GM12864 (cell line): ENCODE data around the gene DCUN1D5.

Source experiments
- DNase-seq: peaks from one replicate; pipeline ENCODE4 v3.0.0-alpha.2; 2011; ENCODE audit warnings: low read depth
- H3K4me3 ChIP-seq: 2 replicates; pipeline ENCODE4 v1.5.1; 2011; ENCODE audit warnings: mild to moderate bottlenecking, low read depth, low read length, control low read depth
- TF ChIP-seq, protein P1 (sequence below): IDR thresholded peaks from 2 replicates; pipeline ENCODE4 v1.5.1; 2011; ENCODE audit warnings: low read depth, mild to moderate bottlenecking, moderate library complexity, low read length, control low read depth, inconsistent platforms; ENCODE audit errors: missing control alignments

Gene DCUN1D5

DNA sequence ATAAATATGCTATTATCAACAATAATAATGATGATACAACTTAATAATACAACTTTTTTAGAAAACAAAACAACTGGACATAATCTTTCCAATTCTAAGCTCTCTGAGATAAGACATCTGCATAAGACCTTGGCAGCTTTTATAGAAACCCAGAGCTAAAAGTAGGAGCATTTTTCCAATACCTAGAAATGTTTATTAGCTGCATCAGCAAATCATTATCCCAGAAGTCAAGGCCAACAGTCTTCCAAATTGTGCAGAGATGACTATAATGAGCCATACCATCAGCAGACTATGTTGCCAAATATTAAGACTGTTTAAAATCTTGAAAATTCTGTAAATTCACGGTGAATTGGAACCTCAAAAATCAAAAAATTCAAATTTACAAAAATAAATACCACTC, 30.3 kb downstream of the DCUN1D5 start:
- no peak for DNase-seq
- no peak overlapping the region for H3K4me3 ChIP-seq
- TF ChIP-seq, protein P1, sequence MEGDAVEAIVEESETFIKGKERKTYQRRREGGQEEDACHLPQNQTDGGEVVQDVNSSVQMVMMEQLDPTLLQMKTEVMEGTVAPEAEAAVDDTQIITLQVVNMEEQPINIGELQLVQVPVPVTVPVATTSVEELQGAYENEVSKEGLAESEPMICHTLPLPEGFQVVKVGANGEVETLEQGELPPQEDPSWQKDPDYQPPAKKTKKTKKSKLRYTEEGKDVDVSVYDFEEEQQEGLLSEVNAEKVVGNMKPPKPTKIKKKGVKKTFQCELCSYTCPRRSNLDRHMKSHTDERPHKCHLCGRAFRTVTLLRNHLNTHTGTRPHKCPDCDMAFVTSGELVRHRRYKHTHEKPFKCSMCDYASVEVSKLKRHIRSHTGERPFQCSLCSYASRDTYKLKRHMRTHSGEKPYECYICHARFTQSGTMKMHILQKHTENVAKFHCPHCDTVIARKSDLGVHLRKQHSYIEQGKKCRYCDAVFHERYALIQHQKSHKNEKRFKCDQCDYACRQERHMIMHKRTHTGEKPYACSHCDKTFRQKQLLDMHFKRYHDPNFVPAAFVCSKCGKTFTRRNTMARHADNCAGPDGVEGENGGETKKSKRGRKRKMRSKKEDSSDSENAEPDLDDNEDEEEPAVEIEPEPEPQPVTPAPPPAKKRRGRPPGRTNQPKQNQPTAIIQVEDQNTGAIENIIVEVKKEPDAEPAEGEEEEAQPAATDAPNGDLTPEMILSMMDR = no peak

DNA sequence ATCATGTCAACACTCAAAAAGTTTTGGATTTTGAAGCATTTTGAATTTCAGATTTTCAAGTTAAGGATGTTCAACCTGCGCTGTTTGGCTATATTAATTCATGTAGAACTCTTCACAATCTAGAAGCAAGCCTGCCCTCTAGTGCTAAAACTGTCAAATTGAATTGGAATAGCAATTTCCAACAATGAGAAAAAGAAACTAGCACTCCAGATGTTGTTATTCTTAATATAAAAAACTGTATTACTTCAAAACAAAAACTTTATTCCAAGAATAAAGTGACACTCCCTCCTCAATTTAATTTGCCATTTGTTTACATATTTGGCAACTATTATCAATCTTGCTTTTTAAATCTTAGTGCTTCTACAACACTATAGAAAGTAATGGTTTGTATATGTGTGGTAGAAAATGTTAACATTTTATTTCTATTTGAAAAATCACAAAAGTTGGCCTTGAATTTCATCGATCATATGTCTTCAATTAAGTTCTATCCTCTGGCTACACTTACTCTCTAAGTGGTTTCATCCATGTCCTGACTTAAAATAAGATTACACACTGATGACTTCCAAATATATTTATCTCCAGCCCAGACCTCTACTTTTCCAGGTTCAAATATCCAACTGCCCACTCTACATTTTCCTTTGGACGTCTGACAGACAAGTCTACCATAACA, 36.6 kb downstream of the DCUN1D5 start:
- TF ChIP-seq, protein P1 = peak; percentile 57
- DNase-seq = peak; percentile 10
- H3K4me3 ChIP-seq = no peak overlapping the region

DNA sequence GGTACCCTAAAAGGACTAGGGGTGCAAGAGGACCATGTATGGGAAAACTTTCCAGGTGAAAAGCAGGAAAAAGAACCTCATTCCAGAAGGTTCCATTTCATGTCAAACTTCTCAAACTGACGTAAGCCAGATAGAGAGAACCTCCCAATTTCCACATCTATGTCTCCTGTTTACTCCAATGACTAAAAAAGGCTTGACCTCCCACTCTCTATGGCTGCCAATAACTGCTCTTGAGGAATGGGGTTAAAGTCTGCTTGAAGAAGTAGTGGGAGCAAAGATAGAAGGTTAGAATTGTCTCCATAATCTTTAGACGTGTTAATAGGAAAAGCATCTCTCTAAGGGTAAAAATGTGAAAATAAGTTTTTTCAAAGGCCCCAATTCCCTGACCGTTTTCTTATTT, 38.0 kb downstream of the DCUN1D5 start:
- TF ChIP-seq, protein P1 = no peak
- DNase-seq = no peak
- no peak overlapping the region for H3K4me3 ChIP-seq

DNA sequence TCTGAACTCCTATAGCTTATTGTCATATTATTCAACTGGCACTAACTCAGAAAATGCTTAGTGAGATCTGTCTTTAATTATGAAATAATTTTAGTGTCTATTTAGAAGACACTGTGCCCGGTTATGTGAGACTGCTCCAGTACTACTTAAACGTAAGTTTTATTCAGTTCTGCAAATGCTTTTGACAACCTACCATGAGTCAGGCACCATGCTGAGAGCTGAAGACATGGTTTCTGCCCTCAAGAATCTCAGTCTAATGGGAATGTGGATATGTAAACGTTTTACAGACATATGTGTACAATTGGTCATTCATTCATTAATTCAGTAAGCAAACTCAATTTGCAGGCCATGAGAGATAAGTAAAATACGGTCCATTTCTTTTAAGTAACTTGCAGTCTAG, 40.0 kb downstream of the DCUN1D5 start:
- no peak for DNase-seq
- TF ChIP-seq, protein P1 = no peak
- H3K4me3 ChIP-seq = no peak overlapping the region

DNA sequence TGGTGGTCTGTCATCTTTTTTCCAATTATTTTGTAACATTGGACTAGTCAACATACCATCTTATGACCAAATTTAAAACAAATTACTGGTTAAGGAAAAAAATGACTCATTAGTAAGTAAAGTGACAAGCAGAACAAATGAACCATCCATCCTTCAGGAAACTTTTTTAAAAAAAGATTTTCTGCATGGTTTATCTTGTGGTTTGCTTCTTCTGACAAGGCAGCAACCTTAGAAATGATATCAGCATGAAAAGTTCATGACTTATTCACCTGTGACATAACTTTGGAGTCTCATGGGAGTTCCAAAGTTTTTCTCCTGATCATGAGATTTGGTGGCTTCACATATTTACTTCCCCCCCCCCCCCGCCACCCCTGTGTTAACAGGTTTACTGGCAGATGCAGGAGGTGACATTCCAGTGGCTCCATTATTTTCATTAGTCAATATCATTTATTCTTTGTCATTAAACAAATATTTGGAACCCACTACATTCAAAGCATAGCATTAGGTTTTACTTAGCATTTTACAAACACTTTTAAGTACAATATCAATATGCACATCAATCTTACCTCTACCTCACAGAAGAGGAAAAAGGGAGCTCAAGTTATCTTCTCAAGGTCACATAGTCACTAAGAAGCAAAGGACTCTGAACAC, 40.7 kb downstream of the DCUN1D5 start:
- TF ChIP-seq, protein P1 = no peak
- no peak overlapping the region for H3K4me3 ChIP-seq
- no peak for DNase-seq

DNA sequence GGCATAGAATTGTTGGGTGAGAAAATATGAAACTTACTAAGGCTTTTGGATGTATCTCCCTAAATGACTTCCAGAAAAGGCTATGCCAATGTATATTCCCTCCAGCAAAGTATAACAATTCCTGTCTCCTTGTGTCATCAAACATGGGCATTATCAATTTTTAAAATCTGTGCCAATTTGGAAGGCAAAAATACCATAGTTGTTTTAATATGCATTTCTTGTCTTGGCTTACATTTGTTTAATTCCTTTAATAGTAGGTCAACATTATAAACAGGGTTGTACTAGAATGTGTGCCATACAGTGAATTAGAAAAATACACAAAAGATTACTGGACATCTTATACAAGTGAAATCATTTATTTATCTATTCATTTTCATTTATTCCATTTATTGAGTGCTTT, 41.6 kb downstream of the DCUN1D5 start:
- TF ChIP-seq, protein P1 = no peak
- DNase-seq = no peak
- H3K4me3 ChIP-seq = no peak overlapping the region

DNA sequence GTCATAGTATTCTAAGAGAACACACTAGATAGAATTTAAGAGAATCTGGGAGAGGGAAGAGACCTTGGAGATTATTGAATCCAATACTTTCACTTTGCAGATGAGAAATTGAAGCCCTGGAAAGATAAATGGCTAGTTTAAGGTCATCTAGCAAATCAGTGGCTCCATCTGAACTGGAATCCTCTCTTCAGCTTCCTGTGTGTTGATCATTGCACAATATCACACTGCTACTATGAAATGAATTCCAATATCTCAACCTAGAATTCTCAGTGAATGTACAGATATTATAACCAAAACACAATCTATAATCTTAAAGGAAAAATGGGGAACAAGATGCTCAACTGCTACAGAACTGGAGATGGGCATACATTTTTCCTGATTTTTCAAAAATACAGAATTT, 44.1 kb downstream of the DCUN1D5 start:
- TF ChIP-seq, protein P1 = no peak
- no peak overlapping the region for H3K4me3 ChIP-seq
- no peak for DNase-seq
